Dendritic cell treated with granulocyte-macrophage colony-stimulating factor and Interleukin-4, amounts not matched to agents 40 ng/mL and 50 ng/mL, for 4 days (primary cell): Measurements from ENCODE around the gene DPYD.

Experiments used
- H3K27ac Mint-ChIP-seq: one replicate; pipeline ENCODE4 v1.8.0; 2022; ENCODE audit warnings: mild to moderate bottlenecking, mixed read lengths
- H3K27me3 Mint-ChIP-seq: one replicate; pipeline ENCODE4 v1.8.0; 2022; ENCODE audit warnings: mild to moderate bottlenecking, mixed read lengths
- H3K36me3 Mint-ChIP-seq: one replicate; pipeline ENCODE4 v1.8.0; 2022; ENCODE audit warnings: low read depth, mixed read lengths
- H3K4me1 Mint-ChIP-seq: one replicate; pipeline ENCODE4 v1.8.0; 2022; ENCODE audit warnings: low read depth, mixed read lengths
- H3K4me3 Mint-ChIP-seq: one replicate; pipeline ENCODE4 v1.8.0; 2022; ENCODE audit warnings: mild to moderate bottlenecking, moderate library complexity, mixed read lengths
- H3K9me3 Mint-ChIP-seq: one replicate; pipeline ENCODE4 v1.8.0; 2022; ENCODE audit warnings: mixed read lengths
- intact Hi-C: fragments of 100-400 bp; cut with micrococcal nuclease; formaldehyde crosslinking; loops from one replicate; pipeline ENCODE4 v1.15.0; 2022

Gene DPYD

DNA sequence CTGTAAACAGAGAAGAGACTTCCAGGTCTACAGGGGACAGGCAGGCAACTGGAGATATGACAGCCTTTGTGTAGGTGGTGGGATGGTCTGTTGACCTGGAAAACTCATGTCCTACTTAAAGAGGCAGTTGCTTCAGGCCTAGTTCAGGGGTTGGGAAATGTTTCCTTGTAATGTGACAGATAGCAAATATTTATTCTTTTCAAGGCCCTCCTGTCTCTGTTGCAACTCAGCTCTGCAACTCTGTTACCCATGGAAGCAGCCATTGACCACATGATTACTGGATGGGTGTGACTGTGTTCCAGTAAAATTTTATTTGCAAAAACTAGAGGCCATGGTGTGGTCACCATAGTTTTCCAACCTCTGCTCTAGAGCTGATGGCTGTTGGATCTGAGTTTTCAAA lies 857.3 kb downstream of the DPYD start:
- no peaks in the 10 kb centered on the region for H3K36me3 Mint-ChIP-seq
- H3K4me1 Mint-ChIP-seq, result no peaks in the 10 kb centered on the region
- no peak overlapping the region for H3K4me3 Mint-ChIP-seq
- intact Hi-C loops, result no loop called here
- no peaks in the 10 kb centered on the region for H3K27me3 Mint-ChIP-seq
- no peak overlapping the region for H3K27ac Mint-ChIP-seq
- peaks cover 9% of the 10 kb centered on the region for H3K9me3 Mint-ChIP-seq

- no peaks in the 10 kb centered on the region for H3K27me3 Mint-ChIP-seq
- no peaks in the 10 kb centered on the region for H3K4me1 Mint-ChIP-seq
- H3K36me3 Mint-ChIP-seq, result no peaks in the 10 kb centered on the region
- intact Hi-C loops, result no loop called here
- no peak overlapping the region for H3K27ac Mint-ChIP-seq
- no peak overlapping the region for H3K4me3 Mint-ChIP-seq
- H3K9me3 Mint-ChIP-seq, result peaks cover 24% of the 10 kb centered on the region
Observed at GRCh38 chr1:97061604-97062003, 859.2 kb downstream of the DPYD start.

DNA sequence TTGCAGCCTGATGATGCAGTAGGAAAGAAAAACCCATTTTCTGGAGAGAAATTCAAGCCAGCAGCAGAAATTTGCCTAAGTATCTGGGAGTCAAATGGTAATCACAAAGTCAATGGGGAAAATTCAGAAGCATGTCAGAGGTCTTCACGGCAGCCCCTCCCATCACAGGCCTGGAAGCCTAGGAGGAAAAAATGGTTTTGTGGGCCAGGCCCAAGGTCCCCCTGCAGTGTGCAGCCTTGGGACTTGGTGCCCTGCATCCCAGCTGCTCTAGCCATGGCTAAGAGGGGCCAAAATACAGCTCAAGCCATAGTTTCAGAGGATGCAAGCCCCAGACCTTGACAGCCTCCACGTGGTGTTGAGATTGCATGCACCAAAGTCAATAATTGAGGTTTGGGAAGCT lies 864.4 kb downstream of the DPYD start:
- peaks cover 32% of the 10 kb centered on the region for H3K9me3 Mint-ChIP-seq
- H3K36me3 Mint-ChIP-seq, result no peaks in the 10 kb centered on the region
- no peaks in the 10 kb centered on the region for H3K27me3 Mint-ChIP-seq
- H3K4me3 Mint-ChIP-seq, result no peak overlapping the region
- no peaks in the 10 kb centered on the region for H3K4me1 Mint-ChIP-seq
- intact Hi-C loops, result no loop called here
- no peak overlapping the region for H3K27ac Mint-ChIP-seq

DNA sequence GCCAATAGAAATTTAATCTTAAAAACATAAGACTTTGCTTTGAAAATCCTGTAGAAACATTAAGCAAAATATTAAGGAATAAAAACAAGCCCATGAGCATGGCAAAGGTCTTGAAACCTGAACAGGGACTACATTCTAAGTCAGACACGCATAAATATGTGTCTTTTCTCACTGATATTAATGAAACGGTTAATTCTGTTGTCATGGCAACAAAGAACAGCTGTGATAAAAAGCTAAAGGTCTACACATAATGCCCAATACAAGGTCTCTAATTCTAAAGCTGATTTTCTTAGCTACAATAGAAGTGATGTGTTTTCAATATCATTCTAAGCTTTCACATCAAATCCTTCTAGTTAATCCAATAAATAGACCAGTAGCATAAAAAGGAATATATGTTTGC lies 867.6 kb downstream of the DPYD start:
- Mint-ChIP-seq H3K36me3 (no peaks in the 10 kb centered on the region), H3K27me3 (no peaks in the 10 kb centered on the region), H3K4me3 (no peak overlapping the region), H3K4me1 (no peaks in the 10 kb centered on the region), H3K9me3 (peaks cover 32% of the 10 kb centered on the region), H3K27ac (no peak overlapping the region)
- intact Hi-C loops, result no loop called here

DNA sequence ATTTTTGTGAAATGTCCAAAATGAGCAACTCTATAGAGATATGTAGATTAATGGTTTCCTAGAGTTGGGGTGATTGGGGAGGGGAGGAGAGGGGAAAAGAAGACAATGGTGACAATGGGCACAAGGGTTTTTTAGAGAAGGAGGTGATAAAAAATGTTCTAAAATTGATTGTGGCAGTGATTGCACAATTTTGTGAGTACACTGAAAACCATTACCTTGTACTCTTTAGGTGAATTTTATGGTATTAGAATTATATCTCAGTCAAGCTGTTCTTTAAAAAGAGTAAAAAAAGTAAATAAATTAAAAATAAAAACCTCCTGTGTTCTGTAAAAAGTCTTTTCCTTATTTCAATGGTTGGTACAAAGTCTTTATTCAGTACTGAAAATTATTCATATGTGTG lies 869.0 kb downstream of the DPYD start:
- H3K27me3 Mint-ChIP-seq, result no peaks in the 10 kb centered on the region
- no peak overlapping the region for H3K27ac Mint-ChIP-seq
- no peak overlapping the region for H3K4me3 Mint-ChIP-seq
- peaks cover 20% of the 10 kb centered on the region for H3K9me3 Mint-ChIP-seq
- H3K36me3 Mint-ChIP-seq, result no peaks in the 10 kb centered on the region
- intact Hi-C loops, result no loop called here
- H3K4me1 Mint-ChIP-seq, result no peaks in the 10 kb centered on the region

DNA sequence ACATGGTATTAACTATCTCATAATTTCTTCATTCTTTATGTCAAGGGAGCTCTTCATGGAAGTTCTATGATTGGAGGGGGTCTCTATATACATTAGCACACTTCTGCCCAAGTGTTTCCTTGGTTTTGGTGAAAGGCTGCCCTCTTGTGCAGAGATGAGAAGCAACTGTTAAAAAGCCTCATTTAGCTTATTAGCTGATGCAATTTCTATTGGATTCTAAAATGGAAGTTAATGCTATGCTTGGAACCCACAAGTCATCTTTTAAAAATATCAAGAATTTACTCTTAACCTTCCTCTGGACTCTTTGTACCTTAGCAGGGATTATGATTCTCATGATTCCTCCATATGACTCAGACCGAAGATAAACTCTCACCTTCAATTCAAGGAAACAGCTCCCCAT lies 870.3 kb downstream of the DPYD start:
- H3K4me1 Mint-ChIP-seq, result no peaks in the 10 kb centered on the region
- H3K27me3 Mint-ChIP-seq, result no peaks in the 10 kb centered on the region
- intact Hi-C loops, result no loop called here
- H3K9me3 Mint-ChIP-seq, result peaks cover 7% of the 10 kb centered on the region
- no peaks in the 10 kb centered on the region for H3K36me3 Mint-ChIP-seq
- no peak overlapping the region for H3K27ac Mint-ChIP-seq
- H3K4me3 Mint-ChIP-seq, result no peak overlapping the region

DNA sequence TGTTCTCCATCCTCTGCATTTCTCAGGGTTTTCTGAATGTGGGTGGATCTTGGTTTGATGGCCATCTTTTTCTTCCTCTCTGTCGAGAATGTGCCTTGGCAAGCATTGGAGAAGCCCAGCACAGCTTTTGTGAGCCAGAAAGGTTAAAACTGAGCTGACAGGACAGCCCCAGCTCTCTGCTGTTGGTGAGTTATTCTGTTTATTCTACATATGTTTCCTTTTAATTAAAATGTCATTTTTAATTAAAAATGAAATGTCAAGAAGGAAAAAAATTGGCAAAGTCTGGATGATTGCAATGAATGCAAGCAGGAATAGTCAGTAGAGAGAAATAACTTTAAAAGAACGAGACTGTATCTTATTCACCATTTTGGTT lies 873.4 kb downstream of the DPYD start:
- Mint-ChIP-seq H3K4me1 (no peaks in the 10 kb centered on the region), H3K27ac (no peak overlapping the region), H3K9me3 (no peaks in the 10 kb centered on the region), H3K4me3 (no peak overlapping the region), H3K27me3 (no peaks in the 10 kb centered on the region), H3K36me3 (no peaks in the 10 kb centered on the region)
- intact Hi-C loops, result no loop called here

DNA sequence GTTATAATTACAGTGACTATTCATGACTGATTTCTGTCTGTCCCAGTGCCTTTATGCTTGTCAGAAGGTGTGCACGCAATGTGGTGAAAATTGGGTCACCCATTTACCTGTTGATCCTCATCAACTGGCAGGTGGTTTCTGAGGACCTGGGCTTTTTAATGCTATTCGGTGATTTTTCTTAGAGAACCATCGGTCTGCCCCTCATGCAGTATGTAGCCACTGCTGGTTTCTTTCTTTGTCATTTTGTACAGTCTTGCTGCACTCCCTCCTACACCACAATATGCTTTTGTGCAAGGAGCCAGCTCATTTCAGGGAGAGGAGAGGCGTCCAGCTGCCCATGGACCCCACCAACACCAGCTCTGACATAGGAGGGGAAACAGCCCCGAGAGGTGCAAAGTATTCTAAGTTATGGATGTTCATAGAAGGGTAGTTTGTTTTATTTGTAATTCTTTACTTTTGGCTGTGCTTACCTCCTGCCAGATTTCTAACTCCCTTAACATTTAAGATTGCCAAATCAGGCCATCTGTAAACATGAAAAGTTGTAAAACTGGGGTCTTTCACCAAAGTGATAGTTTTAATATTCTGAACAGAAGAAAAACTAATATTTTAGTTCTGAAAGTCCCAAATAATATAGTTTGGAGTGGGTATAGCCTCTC lies 873.9 kb downstream of the DPYD start:
- Mint-ChIP-seq H3K4me3 (no peak overlapping the region), H3K36me3 (no peaks in the 10 kb centered on the region), H3K27ac (no peak overlapping the region), H3K9me3 (no peaks in the 10 kb centered on the region), H3K4me1 (no peaks in the 10 kb centered on the region), H3K27me3 (no peaks in the 10 kb centered on the region)
- intact Hi-C loops, result no loop called here

DNA sequence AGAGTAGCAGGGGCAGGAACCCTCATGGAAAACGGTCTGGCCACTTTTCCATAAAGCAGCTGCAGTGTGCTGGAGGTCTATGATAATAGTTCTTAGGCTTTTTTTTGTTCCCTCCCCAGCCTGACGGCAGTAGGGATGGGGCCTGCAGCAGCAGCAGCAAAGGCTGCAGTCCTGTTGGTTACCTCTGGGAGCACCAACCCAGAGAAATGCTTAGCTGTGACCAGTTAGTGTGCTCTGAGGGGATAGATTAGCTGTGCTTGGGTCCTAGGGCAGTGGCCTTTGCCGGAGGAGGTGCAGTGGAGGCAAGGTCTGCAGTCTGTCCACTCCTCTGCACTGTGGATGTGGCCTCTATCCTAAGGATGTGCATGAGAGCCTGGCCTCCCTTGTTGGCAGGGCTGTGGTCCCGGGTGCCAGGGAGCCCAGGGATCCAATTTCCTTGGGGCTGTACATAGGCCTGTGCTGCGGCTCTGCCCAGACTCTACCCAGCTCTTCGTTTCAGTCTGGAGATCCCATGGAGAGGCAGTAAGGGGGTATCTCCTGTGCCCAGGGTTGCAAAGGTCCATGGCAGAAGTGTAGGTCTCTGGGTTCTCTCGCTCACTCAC lies 876.6 kb downstream of the DPYD start:
- intact Hi-C loops, result no loop called here

GRCh38 chr1:97042551-97042950 lies 878.3 kb downstream of the DPYD start:
- peaks cover 17% of the 10 kb centered on the region for H3K9me3 Mint-ChIP-seq
- intact Hi-C loops, result no loop called here
- H3K27ac Mint-ChIP-seq, result no peak overlapping the region
- H3K36me3 Mint-ChIP-seq, result no peaks in the 10 kb centered on the region
- H3K4me1 Mint-ChIP-seq, result no peaks in the 10 kb centered on the region
- no peaks in the 10 kb centered on the region for H3K27me3 Mint-ChIP-seq
- no peak overlapping the region for H3K4me3 Mint-ChIP-seq

More for the DNA sequence above, 876.6 kb downstream of the DPYD start:
- H3K27ac Mint-ChIP-seq, result no peak overlapping the region
- H3K36me3 Mint-ChIP-seq, result no peaks in the 10 kb centered on the region
- H3K4me3 Mint-ChIP-seq, result no peak overlapping the region
- no peaks in the 10 kb centered on the region for H3K4me1 Mint-ChIP-seq
- H3K9me3 Mint-ChIP-seq, result peaks cover 15% of the 10 kb centered on the region
- no peaks in the 10 kb centered on the region for H3K27me3 Mint-ChIP-seq

GRCh38 chr1:97041026-97041425 lies 879.8 kb downstream of the DPYD start:
- Mint-ChIP-seq H3K27me3 (no peaks in the 10 kb centered on the region), H3K36me3 (no peaks in the 10 kb centered on the region), H3K27ac (no peak overlapping the region), H3K9me3 (peaks cover 17% of the 10 kb centered on the region), H3K4me3 (no peak overlapping the region), H3K4me1 (no peaks in the 10 kb centered on the region)
- intact Hi-C loops, result no loop called here

DNA sequence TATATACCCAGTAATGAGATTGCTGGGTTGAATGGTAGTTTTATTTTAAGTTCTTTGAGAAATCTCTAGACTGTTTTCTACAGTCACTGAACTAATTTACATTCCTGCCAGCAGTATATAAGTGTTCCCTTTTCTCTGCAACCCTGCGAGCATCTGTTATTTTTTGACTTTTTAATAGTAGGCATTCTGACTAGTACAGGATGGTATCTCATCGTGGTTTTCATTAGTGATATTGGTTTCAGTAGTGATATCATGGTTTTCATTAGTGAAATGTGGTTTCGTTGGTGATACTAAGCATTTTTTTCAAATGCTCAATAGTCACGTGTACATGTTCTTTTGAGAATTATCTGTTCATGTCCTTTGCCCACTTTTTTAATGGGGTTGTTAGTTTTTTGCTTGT lies 882.4 kb downstream of the DPYD start:
- Mint-ChIP-seq H3K9me3 (peaks cover 17% of the 10 kb centered on the region), H3K27me3 (no peaks in the 10 kb centered on the region), H3K36me3 (no peaks in the 10 kb centered on the region), H3K4me1 (no peaks in the 10 kb centered on the region), H3K27ac (no peak overlapping the region), H3K4me3 (no peak overlapping the region)
- intact Hi-C loops, result no loop called here

- Mint-ChIP-seq H3K36me3 (no peaks in the 10 kb centered on the region), H3K4me1 (no peaks in the 10 kb centered on the region), H3K4me3 (no peak overlapping the region), H3K27ac (no peak overlapping the region), H3K27me3 (no peaks in the 10 kb centered on the region), H3K9me3 (peaks cover 6% of the 10 kb centered on the region)
- intact Hi-C loops, result no loop called here
Observed at GRCh38 chr1:97034651-97035050, 886.2 kb downstream of the DPYD start.

GRCh38 chr1:97033949-97034348 lies 886.9 kb downstream of the DPYD start:
- intact Hi-C loops, result no loop called here
- no peaks in the 10 kb centered on the region for H3K36me3 Mint-ChIP-seq
- H3K4me1 Mint-ChIP-seq, result no peaks in the 10 kb centered on the region
- peaks cover 1% of the 10 kb centered on the region for H3K9me3 Mint-ChIP-seq
- H3K27ac Mint-ChIP-seq, result no peak overlapping the region
- H3K4me3 Mint-ChIP-seq, result no peak overlapping the region
- H3K27me3 Mint-ChIP-seq, result no peaks in the 10 kb centered on the region
